Stimulated activated CD4-positive, alpha-beta T cell treated with anti-CD3 and anti-CD28 coated beads, Interleukin-15, amount 100 ng/mL, for 1 hour (primary cell): ENCODE results near the gene DIPK1C.
A peak's percentile ranks its signal among the peaks of the same experiment; 100 is the strongest.
"Not testable (repeated sequence)": the region's sequence is repeated elsewhere in the genome, so short reads cannot be mapped to it uniquely, and the experiment has no call there.

ENCODE experiments used
- DNase-seq, 2 donors: peaks; one replicate each; pipeline ENCODE4 v3.0.0-alpha.2; 2020; ENCODE audit warnings: low read depth in 1 of 2, low spot score in 1 of 2

DIPK1C gene

DNA sequence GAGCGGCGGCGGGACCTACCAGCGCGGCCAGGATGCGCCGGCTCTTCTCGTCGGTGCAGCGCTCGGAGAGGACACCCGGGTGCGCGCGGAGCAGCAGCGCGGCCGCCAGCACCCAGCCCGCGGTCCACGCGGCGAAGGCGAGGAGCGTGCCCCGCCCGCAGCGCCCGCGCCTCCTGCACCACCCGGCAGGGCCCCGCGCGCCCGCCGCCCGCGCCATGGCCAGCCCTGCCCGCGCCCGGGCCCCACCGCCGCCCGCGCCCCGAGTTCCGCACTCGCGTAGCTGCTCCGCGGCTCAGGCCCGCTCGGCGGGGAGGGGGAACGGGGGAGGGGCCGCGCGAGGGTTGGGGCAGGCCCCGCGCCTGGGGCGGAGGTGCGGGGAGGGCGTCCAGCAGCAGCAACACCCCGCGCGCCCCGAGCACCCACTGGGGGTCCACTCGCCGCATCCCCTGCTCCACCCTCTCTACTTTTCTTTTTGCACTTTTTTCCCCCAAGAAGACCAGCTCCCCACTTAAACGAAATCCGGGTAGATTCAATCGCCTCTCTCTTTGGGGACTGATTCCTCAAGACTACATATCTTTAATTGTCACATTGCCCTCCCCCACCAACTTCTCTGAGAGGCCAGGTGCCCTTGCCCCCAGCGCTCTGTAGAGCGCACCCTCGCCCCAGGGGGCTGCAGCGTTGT, at the start of gene DIPK1C:
Gene DIPK1C, minus strand, starts transcription at position 266 of the 682 bp plus-strand sequence. Its CDS starts 49 bp downstream, at position 217.
- no peak for DNase-seq

DNA sequence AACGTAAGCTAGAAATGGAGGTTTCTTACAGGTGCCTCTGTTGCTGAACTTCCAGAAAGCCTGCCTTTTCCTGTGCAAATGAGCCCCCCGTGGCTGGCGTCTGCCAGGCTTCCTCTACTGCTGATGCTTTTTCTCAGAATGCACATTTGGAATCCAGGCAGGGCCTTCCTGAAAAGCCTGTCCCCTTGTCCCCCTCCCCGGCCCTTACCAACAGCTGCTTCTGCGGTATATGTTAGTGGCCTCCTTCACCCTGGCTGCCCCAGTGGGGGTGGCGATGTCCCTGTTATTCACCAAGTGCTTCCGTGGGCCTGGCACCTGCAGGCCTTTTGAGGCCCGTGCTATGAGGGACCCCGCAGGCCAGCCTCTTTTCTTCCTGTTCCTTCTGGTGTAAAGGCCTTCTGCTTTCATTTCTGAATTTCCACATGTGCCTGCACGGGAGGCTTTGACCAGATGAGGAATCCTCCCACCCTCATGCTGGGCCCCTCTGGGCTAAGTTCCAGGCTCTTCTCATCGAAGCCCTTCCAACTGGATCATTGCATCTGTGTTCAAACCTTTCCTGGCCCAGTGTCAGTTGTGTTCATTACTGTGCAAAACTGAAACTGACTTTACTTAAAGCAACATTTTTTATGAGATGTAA, 49.5 kb upstream of the DIPK1C start:
- no peak for DNase-seq

DNA sequence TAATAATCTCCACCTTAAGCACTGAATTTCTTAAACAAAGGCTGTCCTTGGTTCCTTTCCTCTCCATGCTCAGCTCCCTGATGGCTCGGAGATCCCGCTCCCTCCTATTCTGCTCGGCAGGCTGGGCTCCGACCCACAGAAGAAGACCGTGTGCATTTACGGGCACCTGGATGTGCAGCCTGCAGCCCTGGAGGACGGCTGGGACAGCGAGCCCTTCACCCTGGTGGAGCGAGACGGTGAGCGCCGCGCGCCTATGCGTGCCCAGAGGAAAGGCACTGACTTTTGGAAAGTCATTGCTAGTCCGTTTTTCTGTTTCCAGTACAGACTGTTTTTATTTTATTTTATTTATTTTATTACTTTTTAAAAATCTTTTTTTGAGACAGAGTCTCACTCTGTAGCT, 48.7 kb upstream of the DIPK1C start:
- no peak for DNase-seq

- DNase-seq = no peak
These were observed 46.0 kb upstream of the DIPK1C start for GRCh38 chr18:74503137-74503536.

DNA sequence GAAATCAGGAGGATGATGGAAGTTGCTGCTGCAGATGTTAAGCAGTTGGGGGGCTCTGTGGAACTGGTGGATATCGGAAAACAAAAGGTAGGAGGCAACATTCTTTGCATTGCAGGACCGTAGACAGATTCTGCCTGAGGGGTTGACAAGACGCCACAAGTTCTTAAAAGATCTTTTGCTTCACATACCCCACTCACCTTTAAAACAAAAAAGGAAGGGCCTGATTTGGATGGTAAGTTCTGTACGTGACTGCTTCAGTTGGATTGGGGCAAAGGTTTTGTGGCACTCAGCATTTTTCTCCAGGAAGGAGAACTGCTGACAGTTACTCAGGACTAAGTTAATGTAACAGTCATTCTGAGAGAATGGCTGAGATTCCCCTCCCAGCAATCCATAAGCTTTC, 44.3 kb upstream of the DIPK1C start:
- DNase-seq = no peak

- DNase-seq = not testable (repeated sequence)
These were observed 43.7 kb upstream of the DIPK1C start for GRCh38 chr18:74500774-74501173.

GRCh38 chr18:74500372-74500771, 43.3 kb upstream of the DIPK1C start:
- DNase-seq = no peak

GRCh38 chr18:74499633-74500032, 42.5 kb upstream of the DIPK1C start:
- no peak for DNase-seq

- DNase-seq = peak; percentile 54 to 55
These were observed 41.9 kb upstream of the DIPK1C start for GRCh38 chr18:74498712-74499627.

- DNase-seq = no peak
These were observed 40.7 kb upstream of the DIPK1C start for GRCh38 chr18:74497778-74498177.

GRCh38 chr18:74497324-74497676, 40.2 kb upstream of the DIPK1C start:
- no peak for DNase-seq

DNA sequence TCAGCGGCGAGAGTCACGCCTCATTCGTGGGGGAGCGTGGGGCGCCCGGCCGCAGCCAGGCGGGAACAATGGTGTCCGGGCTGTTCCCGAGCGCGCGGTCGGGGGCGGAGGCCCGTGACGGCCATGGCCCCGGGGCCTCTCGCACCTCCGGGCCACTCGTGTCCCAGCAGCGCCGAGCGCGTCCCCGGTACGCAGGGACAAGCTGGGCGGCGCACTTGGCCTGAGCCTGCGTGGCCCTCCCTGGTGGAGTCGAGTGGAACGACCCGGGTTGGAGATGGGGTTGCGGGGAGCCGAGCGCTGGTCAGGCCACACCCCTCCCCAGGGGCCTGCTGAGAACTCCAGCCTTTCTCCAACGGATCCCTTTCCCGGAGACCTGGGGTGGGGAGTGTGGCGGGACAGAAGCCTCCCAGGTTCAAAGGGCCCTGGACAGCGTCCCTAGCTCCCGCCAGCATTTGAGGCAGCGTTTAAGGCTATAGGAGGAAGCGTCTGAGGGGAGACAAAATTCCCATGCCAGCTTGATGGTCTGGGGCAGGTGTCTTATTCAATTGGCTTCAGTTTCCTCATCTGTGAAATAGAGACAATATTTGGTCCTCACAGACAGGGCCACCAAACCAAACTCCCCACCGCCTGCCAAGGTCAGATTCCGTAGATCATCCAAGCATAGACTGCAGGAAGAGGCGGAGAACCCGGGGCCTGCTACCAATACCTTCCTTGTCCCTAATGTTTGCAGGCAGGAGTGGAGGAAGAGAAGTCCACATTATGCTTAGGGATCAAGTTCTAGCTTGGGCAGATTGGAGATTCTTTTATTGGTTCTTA, 39.6 kb upstream of the DIPK1C start:
- DNase-seq = no peak

DNA sequence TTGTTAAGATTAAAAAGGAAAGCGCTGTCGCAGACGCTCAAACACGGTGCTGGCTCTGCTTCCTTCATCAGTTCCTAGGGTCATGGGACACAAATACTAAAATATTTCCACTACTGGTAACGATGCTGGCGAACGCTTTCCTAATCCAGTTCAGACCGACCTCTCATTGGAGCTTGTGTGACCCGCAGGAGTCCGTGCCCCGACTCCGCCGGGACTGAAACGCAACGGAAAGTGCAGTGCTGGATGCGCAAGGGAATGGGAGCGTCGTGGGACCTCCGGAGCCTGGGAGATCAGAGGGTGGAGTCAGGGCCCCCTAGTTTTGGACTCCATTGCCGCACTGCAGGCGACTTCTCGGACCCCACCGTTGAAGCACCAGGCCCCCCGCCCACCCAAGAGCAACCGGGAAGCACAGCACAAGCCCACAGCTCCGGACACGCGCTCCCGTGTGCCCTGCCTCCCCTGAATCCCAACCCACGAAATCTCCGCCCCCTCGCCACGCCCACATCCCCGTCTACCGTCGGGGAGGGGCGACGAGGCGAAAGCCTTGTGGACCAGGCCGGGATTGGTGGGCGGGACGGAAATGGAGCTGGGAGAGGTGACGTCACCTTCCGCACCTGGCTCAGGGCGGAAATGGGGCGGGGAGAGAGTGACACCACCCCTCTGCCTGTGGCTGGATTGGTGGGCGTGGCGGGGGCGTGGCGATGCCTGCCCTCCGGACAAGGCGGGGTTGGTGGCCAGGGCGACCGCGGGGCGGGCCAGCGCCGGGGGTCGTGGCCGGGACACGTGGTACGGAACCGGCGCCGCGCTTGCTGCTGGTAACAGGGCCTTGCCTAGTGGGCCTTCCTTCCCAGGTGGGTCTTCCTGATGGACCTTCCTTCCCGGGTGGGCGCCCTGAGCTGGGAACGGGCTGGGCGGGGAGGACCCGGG, 38.7 kb upstream of the DIPK1C start, which contains the start of gene CNDP2:
Gene CNDP2, plus strand, starts transcription at position 783 of the 927 bp plus-strand sequence. CDS start 3,611 bp downstream, outside the sequence.
- peak; percentile 96 to 97 for DNase-seq

DNA sequence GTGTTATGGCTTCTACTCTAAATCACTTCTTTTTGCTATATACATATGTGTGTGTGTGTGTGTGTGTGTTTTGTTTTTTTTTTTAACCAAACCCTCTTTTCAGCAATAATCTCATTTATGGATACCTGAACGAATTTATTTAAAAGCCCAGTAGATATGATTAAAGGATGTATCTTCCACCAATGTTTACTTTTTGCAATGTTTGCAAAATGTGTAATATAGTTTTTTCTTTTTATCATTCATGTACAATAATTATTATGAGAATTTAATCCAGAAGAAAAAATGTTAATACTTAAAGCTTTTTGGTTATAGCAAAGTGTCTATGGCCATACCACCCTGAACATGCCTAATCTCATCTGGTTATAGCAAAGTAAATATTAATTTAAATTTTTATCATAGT, 37.4 kb upstream of the DIPK1C start:
- DNase-seq = no peak

DNA sequence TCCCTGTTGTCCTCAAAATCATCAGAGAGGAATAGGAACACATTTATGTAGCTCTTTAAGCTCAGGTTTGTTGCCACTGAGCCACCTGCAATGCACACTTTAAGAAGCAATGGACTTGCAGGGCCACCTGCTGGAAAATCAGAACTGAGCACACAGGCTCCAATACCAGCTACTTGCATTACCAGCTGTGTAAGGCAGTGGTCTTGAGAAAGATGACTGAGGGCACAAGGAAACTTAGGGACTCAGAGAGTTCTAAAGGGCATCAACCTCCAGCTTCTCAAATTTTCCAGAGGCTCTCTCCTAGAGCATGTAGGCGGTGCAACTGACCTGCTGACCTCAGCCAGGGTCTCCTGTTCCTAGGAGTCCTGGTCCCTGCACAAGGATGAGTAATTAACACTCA, 36.6 kb upstream of the DIPK1C start:
- DNase-seq = peak in 1 of 2 donors; percentile 34

- no peak for DNase-seq
These were observed 35.2 kb upstream of the DIPK1C start for GRCh38 chr18:74492259-74492658.

DNA sequence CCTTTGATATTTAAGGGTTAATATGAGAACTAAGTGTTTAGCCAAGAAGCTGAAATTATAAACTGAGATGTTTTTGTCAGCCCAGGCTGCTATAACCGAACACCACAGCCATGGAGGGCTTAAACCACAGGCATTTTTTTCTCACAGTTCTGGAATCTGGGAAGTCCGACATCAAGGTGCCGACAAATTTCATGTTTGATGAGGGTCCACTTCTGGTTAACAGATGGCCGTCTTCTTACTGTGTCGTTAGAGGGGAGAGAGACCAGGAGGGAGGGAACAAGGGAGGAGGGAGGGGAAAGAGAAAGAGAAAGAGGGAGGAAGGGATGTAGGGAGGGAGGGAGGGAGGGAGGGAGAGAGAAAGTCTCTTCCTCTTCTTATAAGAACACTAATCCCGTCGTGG, 32.6 kb upstream of the DIPK1C start:
- DNase-seq = no peak

GRCh38 chr18:74488864-74489263, 31.8 kb upstream of the DIPK1C start:
- no peak for DNase-seq

DNA sequence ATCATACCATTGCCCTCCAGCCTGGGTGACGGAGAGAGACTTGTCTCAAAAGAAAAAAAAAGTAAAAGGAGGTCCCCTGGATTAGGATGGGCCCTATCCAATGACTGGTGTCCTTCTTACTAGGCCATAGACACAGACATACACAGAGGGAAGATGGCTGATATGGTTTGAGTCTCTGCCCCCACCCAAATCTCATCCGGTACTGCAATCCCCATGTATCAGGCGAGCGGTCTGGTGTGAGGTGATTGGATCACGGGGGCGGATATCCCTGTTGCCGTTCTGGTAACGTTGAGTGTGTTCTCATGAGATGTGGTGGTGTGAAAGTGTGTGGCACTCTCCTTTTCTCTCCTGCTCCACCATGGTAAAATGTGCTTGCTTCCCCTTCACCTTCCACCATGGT, 31.2 kb upstream of the DIPK1C start:
- no peak for DNase-seq
